ENCODE data around the gene TGFA.

Gene TGFA

DNA sequence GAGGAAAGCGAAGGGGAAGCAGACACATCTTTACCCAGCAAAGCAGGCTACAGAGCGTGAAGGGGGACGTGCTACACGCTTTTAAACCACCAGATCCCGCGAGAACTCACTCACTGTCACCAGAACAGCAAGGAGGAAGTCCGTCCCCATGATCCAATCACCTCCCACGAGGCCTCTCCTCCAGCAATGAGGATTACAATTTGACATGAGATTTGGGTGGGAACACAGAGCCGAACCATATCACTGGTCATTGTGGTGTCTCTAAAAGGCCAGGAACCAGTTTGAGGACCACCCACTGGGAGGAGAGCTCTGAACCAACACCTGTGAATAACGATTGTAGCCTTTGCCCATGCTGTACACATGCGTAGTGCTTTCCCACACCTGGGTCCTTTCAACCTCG is 135.1 kb downstream of the TGFA start:
- DNase-seq (ENCODE audit: low spot score): no peak

DNA sequence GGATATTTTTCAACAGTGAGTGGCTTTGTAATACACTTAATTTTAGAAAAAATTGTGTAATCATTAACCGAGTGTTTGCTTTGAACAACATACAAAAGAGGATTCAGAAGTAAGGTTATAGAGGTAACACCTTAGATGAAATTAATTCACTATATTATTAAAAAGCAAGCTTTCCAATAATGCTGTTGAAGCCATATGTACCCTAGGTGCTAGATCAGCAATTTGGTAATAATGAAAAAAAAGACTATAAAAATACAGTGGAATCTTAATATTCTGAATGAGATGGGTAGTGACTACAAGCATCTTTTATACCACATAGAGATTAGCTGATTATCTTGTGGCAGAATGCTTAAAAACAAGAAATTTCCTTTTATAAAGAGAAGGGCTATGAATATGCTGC is 136.6 kb downstream of the TGFA start:
- DNase-seq (ENCODE audit: low spot score): no peak

DNA sequence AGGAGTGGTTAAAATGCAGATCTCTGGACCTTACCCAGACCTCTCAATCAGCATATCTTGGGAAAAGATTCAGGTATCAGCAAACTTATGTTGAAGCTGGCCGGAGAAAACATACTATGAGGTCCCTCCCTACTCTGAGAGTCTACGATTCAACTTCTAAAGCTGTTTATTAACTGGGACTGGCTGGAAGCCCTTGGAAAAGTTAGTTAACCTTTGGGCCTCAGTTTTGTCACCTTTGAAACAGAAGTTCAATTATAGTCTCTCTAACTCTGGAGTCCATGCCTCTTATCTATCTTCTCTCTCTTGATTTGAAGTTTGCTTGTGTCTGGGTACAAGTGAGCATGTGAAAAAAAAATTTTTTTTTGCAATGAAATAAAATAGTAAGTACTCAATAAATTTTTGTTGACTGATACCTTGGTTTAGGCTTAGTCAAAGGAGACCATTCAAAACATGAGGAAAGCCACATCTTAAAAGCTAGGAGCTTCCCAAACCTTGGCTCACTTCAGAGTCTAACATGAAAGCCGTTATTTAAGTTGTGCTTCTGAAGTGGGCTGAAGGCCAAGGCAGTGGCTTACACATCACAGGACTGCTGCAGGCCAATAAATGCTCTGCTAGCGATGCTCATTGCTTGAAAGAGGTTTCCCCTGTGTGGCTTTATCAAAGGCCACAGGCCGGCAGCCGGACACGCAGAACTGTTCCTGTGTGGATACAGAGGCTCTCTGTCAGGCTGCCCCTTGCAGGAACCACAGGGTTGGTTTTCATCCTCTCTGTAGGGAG is 141.1 kb downstream of the TGFA start:
- DNase-seq (ENCODE audit: low spot score): no peak

DNA sequence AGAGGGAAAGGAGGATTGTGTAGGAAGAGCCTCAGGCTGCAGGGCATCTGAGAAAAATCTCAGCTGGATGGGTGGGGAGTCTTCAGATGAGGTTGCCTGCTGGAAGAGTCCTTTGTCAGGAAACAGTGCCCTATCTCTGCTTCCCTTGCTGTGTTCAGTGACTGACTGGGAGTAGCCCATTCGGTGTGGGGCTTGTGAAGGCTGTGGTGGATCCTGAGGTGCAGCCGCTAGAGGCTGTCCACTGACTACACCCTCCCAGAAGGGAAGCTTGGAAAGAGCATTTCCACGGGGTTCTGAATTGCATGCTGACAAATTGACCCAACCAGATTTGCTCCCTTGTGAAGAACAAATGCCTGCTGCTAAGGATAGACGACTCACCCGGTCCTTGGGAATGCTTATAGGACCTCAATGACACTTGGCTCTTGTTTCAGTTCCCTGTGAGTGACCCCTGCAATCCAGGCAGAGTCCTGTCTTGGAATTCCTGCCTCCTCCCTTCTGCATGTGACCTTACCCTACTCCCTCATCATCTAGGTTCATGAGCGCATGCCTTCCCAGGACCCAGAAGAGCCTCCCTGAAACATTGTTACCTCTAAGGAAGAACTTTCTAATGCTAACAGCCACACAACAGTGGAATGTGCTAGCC is 142.0 kb downstream of the TGFA start:
- no peak for DNase-seq (ENCODE audit: low spot score)

DNA sequence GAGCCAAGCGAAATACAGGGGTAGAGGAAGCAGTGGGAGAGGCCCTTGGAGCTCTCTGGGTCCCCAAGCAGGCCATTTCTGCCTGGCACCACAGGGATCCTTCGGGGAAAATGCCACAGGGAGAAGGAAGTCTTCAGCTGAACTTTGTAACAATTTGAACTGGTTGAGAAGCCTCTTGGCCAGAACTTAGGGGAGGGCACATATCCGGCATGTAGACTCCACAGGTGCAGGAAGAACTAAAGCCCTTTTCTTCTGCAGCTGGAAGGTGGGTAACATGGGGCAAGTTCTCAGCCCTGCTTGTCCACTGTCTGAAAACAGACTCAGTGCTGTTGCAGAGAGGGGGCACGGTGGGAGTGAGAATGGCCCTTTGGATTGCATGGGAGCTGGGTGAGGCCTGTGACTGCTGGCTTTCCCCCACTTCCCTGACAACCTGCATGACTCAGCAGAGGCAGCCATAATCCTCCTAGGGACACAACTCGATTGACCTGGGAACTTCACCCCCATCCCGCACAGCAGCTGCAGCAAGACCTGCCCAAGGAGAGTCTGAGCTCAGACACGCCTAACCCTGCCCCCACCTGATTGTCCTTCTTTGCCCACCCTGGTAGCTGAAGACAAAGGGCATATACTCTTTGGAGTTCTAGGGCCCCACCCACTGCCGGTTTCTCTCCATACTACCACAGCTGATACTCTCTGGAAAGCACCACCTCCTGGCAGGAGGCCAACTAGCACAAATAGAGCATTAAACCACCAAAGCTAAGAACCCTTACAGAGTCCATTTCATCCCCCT is 150.2 kb downstream of the TGFA start:
- DNase-seq (ENCODE audit: low spot score): no peak

DNA sequence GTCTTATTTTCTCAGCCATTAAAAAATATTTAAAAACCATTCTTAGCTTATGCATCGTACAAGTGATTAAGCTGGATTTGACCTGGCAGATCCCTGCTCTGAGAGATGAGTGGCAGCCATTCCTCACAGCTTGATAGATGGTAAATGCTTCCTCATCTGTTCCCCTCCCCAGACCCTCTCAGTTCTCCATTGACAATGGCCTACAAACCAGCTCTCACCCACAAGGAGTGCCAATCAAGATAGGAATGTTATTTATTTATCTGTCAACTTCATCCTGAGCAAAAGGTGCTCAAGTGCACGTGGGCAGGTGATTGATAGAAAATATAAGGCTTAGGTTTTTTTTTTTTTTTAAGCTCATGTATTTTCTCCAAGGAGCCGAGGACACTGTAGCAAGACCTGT is 153.1 kb downstream of the TGFA start:
- no peak for DNase-seq (ENCODE audit: low spot score)

DNA sequence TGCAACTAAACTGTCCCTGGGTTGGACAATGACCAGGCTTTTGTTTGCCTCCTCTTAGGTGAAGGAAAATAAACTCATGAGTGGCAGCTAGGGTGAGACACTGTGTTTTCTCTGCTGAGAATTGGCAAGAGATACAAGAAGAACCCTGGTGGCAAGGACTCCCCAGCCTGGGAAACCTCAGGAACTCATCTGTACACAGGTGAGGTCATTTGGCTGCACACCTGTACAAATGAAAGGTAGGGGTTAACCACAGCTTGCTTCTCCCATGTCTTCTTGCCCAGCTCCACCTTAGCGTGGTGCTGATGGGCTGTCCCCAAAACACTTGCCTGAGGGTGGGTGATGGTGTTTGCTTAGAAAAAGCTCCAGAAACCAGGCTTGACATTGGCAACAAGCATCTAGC is 154.6 kb downstream of the TGFA start:
- no peak for DNase-seq (ENCODE audit: low spot score)
